ENCODE data around the gene VIM. TPM values are rescaled to one million over a fixed set of nuclear protein-coding genes. Genes with fewer than 3 reads are reported as not detected.

Gene VIM
- total RNA-seq, 1 donor, result 10,643 TPM

- no peaks in the 10 kb centered on the region for H3K27me3 ChIP-seq (ENCODE audit: insufficient read depth, low read length)
- no peaks in the 10 kb centered on the region for H3K9me3 ChIP-seq (ENCODE audit: low read depth, low read length)
- H4K20me1 ChIP-seq (ENCODE audit: insufficient read depth, low read length), result no peaks in the 10 kb centered on the region
- H3K27ac ChIP-seq (ENCODE audit: low read depth, low read length), result no peak overlapping the region
- peaks cover 11% of the 10 kb centered on the region for H3K79me2 ChIP-seq (ENCODE audit: insufficient read depth, low read length)
- no peak for DNase-seq (ENCODE audit: insufficient read length, low spot score, missing footprints)
- peaks cover 13% of the 10 kb centered on the region for H3K4me1 ChIP-seq (ENCODE audit: insufficient read depth, low read length)
- H2AFZ ChIP-seq (ENCODE audit: low read length), result no peak overlapping the region
- no peak overlapping the region for H3K4me3 ChIP-seq (ENCODE audit: insufficient read depth, low read length)
- no peaks in the 10 kb centered on the region for H3K36me3 ChIP-seq (ENCODE audit: insufficient read depth, low read length)
- TF ChIP-seq, protein P1, sequence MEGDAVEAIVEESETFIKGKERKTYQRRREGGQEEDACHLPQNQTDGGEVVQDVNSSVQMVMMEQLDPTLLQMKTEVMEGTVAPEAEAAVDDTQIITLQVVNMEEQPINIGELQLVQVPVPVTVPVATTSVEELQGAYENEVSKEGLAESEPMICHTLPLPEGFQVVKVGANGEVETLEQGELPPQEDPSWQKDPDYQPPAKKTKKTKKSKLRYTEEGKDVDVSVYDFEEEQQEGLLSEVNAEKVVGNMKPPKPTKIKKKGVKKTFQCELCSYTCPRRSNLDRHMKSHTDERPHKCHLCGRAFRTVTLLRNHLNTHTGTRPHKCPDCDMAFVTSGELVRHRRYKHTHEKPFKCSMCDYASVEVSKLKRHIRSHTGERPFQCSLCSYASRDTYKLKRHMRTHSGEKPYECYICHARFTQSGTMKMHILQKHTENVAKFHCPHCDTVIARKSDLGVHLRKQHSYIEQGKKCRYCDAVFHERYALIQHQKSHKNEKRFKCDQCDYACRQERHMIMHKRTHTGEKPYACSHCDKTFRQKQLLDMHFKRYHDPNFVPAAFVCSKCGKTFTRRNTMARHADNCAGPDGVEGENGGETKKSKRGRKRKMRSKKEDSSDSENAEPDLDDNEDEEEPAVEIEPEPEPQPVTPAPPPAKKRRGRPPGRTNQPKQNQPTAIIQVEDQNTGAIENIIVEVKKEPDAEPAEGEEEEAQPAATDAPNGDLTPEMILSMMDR (IDR thresholded peaks at IDR 0.05; ENCODE audit: extremely low read depth, low read depth, low read length), result no peak
- no peak overlapping the region for H3K4me2 ChIP-seq (ENCODE audit: insufficient read depth, low read length)
Observed at GRCh38 chr10:17195083-17195482, 33.0 kb upstream of the VIM start.

DNA sequence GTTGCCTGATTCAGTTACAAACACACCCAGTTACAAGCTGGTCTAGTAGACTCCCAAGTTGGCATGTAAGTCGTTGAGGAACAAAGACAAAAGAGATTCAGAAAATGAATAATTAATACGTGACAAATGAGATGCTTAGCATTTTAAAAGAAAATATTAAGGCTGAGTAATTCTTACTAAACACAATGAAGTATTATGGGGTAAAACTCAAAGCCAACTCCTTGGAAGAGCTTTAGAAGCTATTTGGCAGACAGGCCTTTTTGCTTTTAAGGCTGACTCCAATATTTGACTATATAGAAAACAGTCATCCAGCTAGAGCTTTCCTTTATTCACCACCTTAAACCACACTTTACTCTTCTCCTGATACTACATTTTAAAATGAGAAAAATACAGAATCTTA is 32.0 kb upstream of the VIM start:
- Histone ChIP-seq H3K27me3 (ENCODE audit: insufficient read depth, low read length) (no peaks in the 10 kb centered on the region), H3K36me3 (ENCODE audit: insufficient read depth, low read length) (no peaks in the 10 kb centered on the region), H2AFZ (ENCODE audit: low read length) (peak overlapping the region; percentile 12), H3K79me2 (ENCODE audit: insufficient read depth, low read length) (peaks cover 19% of the 10 kb centered on the region), H3K4me3 (ENCODE audit: insufficient read depth, low read length) (no peak overlapping the region), H4K20me1 (ENCODE audit: insufficient read depth, low read length) (no peaks in the 10 kb centered on the region), H3K4me1 (ENCODE audit: insufficient read depth, low read length) (peaks cover 18% of the 10 kb centered on the region), H3K4me2 (ENCODE audit: insufficient read depth, low read length) (no peak overlapping the region), H3K9me3 (ENCODE audit: low read depth, low read length) (no peaks in the 10 kb centered on the region), H3K27ac (ENCODE audit: low read depth, low read length) (no peak overlapping the region)
- TF ChIP-seq, protein P1 (IDR thresholded peaks at IDR 0.05; ENCODE audit: extremely low read depth, low read depth, low read length), result no peak
- DNase-seq (ENCODE audit: insufficient read length, low spot score, missing footprints), result no peak

GRCh38 chr10:17196573-17196972 is 31.5 kb upstream of the VIM start:
- H3K36me3 ChIP-seq (ENCODE audit: insufficient read depth, low read length), result no peaks in the 10 kb centered on the region
- H3K4me1 ChIP-seq (ENCODE audit: insufficient read depth, low read length), result peaks cover 19% of the 10 kb centered on the region
- DNase-seq (ENCODE audit: insufficient read length, low spot score, missing footprints), result peak; percentile 77
- H3K4me2 ChIP-seq (ENCODE audit: insufficient read depth, low read length), result no peak overlapping the region
- H3K27me3 ChIP-seq (ENCODE audit: insufficient read depth, low read length), result no peaks in the 10 kb centered on the region
- H4K20me1 ChIP-seq (ENCODE audit: insufficient read depth, low read length), result no peaks in the 10 kb centered on the region
- H2AFZ ChIP-seq (ENCODE audit: low read length), result peak overlapping the region; percentile 45
- H3K27ac ChIP-seq (ENCODE audit: low read depth, low read length), result no peak overlapping the region
- peaks cover 17% of the 10 kb centered on the region for H3K79me2 ChIP-seq (ENCODE audit: insufficient read depth, low read length)
- TF ChIP-seq, protein P1 (IDR thresholded peaks at IDR 0.05; ENCODE audit: extremely low read depth, low read depth, low read length), result no peak
- H3K4me3 ChIP-seq (ENCODE audit: insufficient read depth, low read length), result no peak overlapping the region
- H3K9me3 ChIP-seq (ENCODE audit: low read depth, low read length), result no peaks in the 10 kb centered on the region

DNA sequence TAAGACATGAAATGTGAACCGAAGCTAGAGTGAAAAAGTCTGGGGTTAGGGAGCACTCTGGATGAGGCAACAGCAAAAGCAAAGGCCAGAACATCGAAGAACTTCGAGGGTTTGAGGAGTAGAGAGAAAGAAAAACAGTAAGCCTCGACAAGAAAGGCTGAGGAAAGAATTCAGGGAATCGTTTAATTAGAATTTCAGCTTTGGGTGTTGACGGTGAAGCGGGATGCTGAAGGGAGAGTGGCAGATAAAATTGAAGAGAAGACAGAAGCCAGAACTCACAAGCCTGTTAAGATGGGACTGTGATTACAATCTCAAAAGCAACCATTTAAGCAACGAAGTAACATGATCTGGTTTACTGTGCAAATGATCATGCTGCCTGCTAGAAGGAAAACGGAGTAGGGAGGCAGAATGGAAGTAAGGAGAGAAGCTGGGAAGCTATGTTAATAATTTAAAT is 28.7 kb upstream of the VIM start:
- DNase-seq (ENCODE audit: insufficient read length, low spot score, missing footprints), result peak; percentile 10
- H3K27ac ChIP-seq (ENCODE audit: low read depth, low read length), result peak overlapping the region; percentile 98
- H3K4me3 ChIP-seq (ENCODE audit: insufficient read depth, low read length), result peak overlapping the region; percentile 78
- H3K4me1 ChIP-seq (ENCODE audit: insufficient read depth, low read length), result peaks cover 22% of the 10 kb centered on the region
- H4K20me1 ChIP-seq (ENCODE audit: insufficient read depth, low read length), result no peaks in the 10 kb centered on the region
- peak overlapping the region; percentile 94 for H2AFZ ChIP-seq (ENCODE audit: low read length)
- H3K9me3 ChIP-seq (ENCODE audit: low read depth, low read length), result no peaks in the 10 kb centered on the region
- no peaks in the 10 kb centered on the region for H3K36me3 ChIP-seq (ENCODE audit: insufficient read depth, low read length)
- TF ChIP-seq, protein P1 (IDR thresholded peaks at IDR 0.05; ENCODE audit: extremely low read depth, low read depth, low read length), result no peak
- H3K4me2 ChIP-seq (ENCODE audit: insufficient read depth, low read length), result peak overlapping the region; percentile 97
- H3K79me2 ChIP-seq (ENCODE audit: insufficient read depth, low read length), result peaks cover 17% of the 10 kb centered on the region
- H3K27me3 ChIP-seq (ENCODE audit: insufficient read depth, low read length), result no peaks in the 10 kb centered on the region

Measured in osteoblast (primary cell).